HEK293 (cell line): ENCODE data around the gene PRUNE1.

Experiments used
- ATF2 ChIP-seq: fragments of 450-650 bp; formaldehyde crosslinking; IDR thresholded peaks from 2 replicates; pipeline ENCODE4 v1.5.1; 2016; ENCODE audit warnings: missing biosample characterization, missing genetic modification characterization, low read depth
- EGR2 ChIP-seq: fragments of 450-650 bp; formaldehyde crosslinking; IDR thresholded peaks from 2 replicates; pipeline ENCODE4 v1.5.1; 2016; ENCODE audit warnings: low read depth, missing biosample characterization, missing genetic modification characterization
- HOXA7 ChIP-seq: sonication (generic); formaldehyde crosslinking; IDR thresholded peaks from 2 replicates; pipeline ENCODE4 v1.8.1; 2022; ENCODE audit warnings: missing genetic modification reagents, borderline replicate concordance
- KLF16 ChIP-seq: fragments of 450-650 bp; formaldehyde crosslinking; IDR thresholded peaks from 2 replicates; pipeline ENCODE4 v1.5.1; 2017; ENCODE audit warnings: missing biosample characterization, missing genetic modification characterization
- KLF8 ChIP-seq: fragments of 450-650 bp; formaldehyde crosslinking; IDR thresholded peaks from 2 replicates; pipeline ENCODE4 v1.5.1; 2016; ENCODE audit warnings: missing biosample characterization, missing genetic modification characterization
- KLF9 ChIP-seq: fragments of 450-650 bp; formaldehyde crosslinking; IDR thresholded peaks from 2 replicates; pipeline ENCODE4 v1.5.1; 2016; ENCODE audit warnings: missing biosample characterization, missing genetic modification characterization, low read depth
- PATZ1 ChIP-seq: fragments of 450-650 bp; formaldehyde crosslinking; IDR thresholded peaks from 2 replicates; pipeline ENCODE4 v1.5.1; 2016; ENCODE audit warnings: missing biosample characterization, missing genetic modification characterization
- SP3 ChIP-seq: fragments of 450-650 bp; formaldehyde crosslinking; IDR thresholded peaks from 2 replicates; pipeline ENCODE4 v1.5.1; 2016; ENCODE audit warnings: missing biosample characterization, missing genetic modification characterization
- ZBTB11 ChIP-seq: fragments of 450-650 bp; formaldehyde crosslinking; conservative IDR thresholded peaks from 2 replicates; pipeline ENCODE4 v1.5.1; 2016; ENCODE audit warnings: low read depth, missing biosample characterization, missing genetic modification characterization
- ZBTB17 ChIP-seq: fragments of 450-650 bp; formaldehyde crosslinking; IDR thresholded peaks from 2 replicates; pipeline ENCODE4 v1.5.1; 2016; ENCODE audit warnings: missing biosample characterization, missing genetic modification characterization
- ZBTB21 ChIP-seq: fragments of 450-650 bp; formaldehyde crosslinking; IDR thresholded peaks from 2 replicates; pipeline ENCODE4 v1.5.1; 2017; ENCODE audit warnings: missing biosample characterization, missing genetic modification characterization
- ZBTB8A ChIP-seq: fragments of 450-650 bp; formaldehyde crosslinking; IDR thresholded peaks from 2 replicates; pipeline ENCODE4 v1.5.1; 2016; ENCODE audit warnings: missing biosample characterization, missing genetic modification characterization
- ZNF140 ChIP-seq: fragments of 450-650 bp; formaldehyde crosslinking; IDR thresholded peaks from 2 replicates; pipeline ENCODE4 v1.5.1; 2016; ENCODE audit warnings: missing biosample characterization, missing genetic modification characterization
- ZNF174 ChIP-seq: fragments of 450-650 bp; formaldehyde crosslinking; IDR thresholded peaks from 2 replicates; pipeline ENCODE4 v1.5.0; 2017; ENCODE audit warnings: missing biosample characterization, mild to moderate bottlenecking, missing genetic modification characterization
- ZNF2 ChIP-seq: fragments of 450-650 bp; formaldehyde crosslinking; IDR thresholded peaks from 2 replicates; pipeline ENCODE4 v1.5.1; 2016; ENCODE audit warnings: missing biosample characterization, missing genetic modification characterization
- ZNF23 ChIP-seq: fragments of 450-650 bp; formaldehyde crosslinking; IDR thresholded peaks from 2 replicates; pipeline ENCODE4 v1.5.1; 2016; ENCODE audit warnings: missing biosample characterization, missing genetic modification characterization, borderline replicate concordance
- ZNF350 ChIP-seq: fragments of 450-650 bp; formaldehyde crosslinking; IDR thresholded peaks from 2 replicates; pipeline ENCODE4 v1.5.0; 2017; ENCODE audit warnings: missing biosample characterization, mild to moderate bottlenecking, missing genetic modification characterization
- ZNF354C ChIP-seq: fragments of 450-650 bp; formaldehyde crosslinking; IDR thresholded peaks from 2 replicates; pipeline ENCODE4 v1.5.1; 2016; ENCODE audit warnings: missing biosample characterization, missing genetic modification characterization, low read depth, borderline replicate concordance
- ZNF416 ChIP-seq: fragments of 450-650 bp; formaldehyde crosslinking; IDR thresholded peaks from 2 replicates; pipeline ENCODE4 v1.5.1; 2016; ENCODE audit warnings: missing biosample characterization, missing genetic modification characterization
- ZNF423 ChIP-seq: fragments of 450-650 bp; formaldehyde crosslinking; IDR thresholded peaks from 2 replicates; pipeline ENCODE4 v1.5.1; 2016; ENCODE audit warnings: missing biosample characterization, missing genetic modification characterization
- ZNF426 ChIP-seq: fragments of 450-650 bp; formaldehyde crosslinking; IDR thresholded peaks from 2 replicates; pipeline ENCODE4 v1.5.1; 2017; ENCODE audit warnings: missing biosample characterization, missing genetic modification characterization, mild to moderate bottlenecking, inconsistent platforms, moderate library complexity
- ZNF473 ChIP-seq: fragments of 450-650 bp; formaldehyde crosslinking; IDR thresholded peaks from 2 replicates; pipeline ENCODE4 v1.5.1; 2017; ENCODE audit warnings: missing biosample characterization, missing genetic modification characterization
- ZNF626 ChIP-seq: fragments of 450-650 bp; sonication (Bioruptor Pico); formaldehyde crosslinking; IDR thresholded peaks from 2 replicates; pipeline ENCODE4 v1.5.1; 2018; ENCODE audit warnings: missing biosample characterization, missing genetic modification characterization, inconsistent platforms
- ZNF664 ChIP-seq: fragments of 450-650 bp; formaldehyde crosslinking; IDR thresholded peaks from 2 replicates; pipeline ENCODE4 v1.5.1; 2016; ENCODE audit warnings: missing biosample characterization, missing genetic modification characterization
- ZNF776 ChIP-seq: fragments of 450-650 bp; formaldehyde crosslinking; IDR thresholded peaks from 2 replicates; pipeline ENCODE4 v1.5.0; 2017; ENCODE audit warnings: missing biosample characterization, missing genetic modification characterization, borderline replicate concordance
- ZNF791 ChIP-seq: fragments of 450-650 bp; formaldehyde crosslinking; IDR thresholded peaks from 2 replicates; pipeline ENCODE4 v1.5.1; 2016; ENCODE audit warnings: missing biosample characterization, missing genetic modification characterization
- ZSCAN23 ChIP-seq: fragments of 450-650 bp; formaldehyde crosslinking; IDR thresholded peaks from 2 replicates; pipeline ENCODE4 v1.5.1; 2016; ENCODE audit warnings: missing biosample characterization, missing genetic modification characterization
- TF ChIP-seq, protein P1 (sequence below): fragments of 450-650 bp; IDR thresholded peaks from 2 replicates; pipeline ENCODE4 v1.5.1; 2018; ENCODE audit warnings: missing biosample characterization, missing genetic modification characterization
- TF ChIP-seq, protein P2 (sequence below): fragments of 450-650 bp; formaldehyde crosslinking; IDR thresholded peaks from 2 replicates; pipeline ENCODE4 v1.5.1; 2016; ENCODE audit warnings: missing biosample characterization, missing genetic modification characterization, borderline replicate concordance

Gene PRUNE1

GRCh38 chr1:150974580-150975478 is 33.4 kb upstream of the PRUNE1 start, which contains the start of gene CERS2 (continued):
- TF ChIP-seq EGR2 (no peak), ZNF416 (tag by site-specific recombination) (no peak), KLF9 (tag by site-specific recombination) (peak; percentile 77), ZBTB21 (tag by site-specific recombination) (no peak), ZNF776 (tag by site-specific recombination) (no peak), PATZ1 (tag by site-specific recombination) (peak; percentile 51; the same call in 1 of the 2 replicates), ZSCAN23 (tag by site-specific recombination) (no peak), KLF8 (tag by site-specific recombination) (peak; percentile 51; the same call in 1 of the 2 replicates), SP3 (peak; percentile 35), ZBTB11 (tag by site-specific recombination) (no peak), HOXA7 (CRISPR knock-in tag) (no peak), ZBTB17 (tag by site-specific recombination) (peak; percentile 79), ZBTB8A (tag by site-specific recombination) (peak; percentile 87), KLF16 (tag by site-specific recombination) (no peak), ZNF423 (tag by site-specific recombination) (no peak), ZNF2 (no peak), ZNF23 (no peak), ZNF350 (no peak), ZNF626 (tag by site-specific recombination) (no peak), ZNF791 (tag by site-specific recombination) (no peak), ZNF473 (tag by site-specific recombination) (no peak), ZNF664 (tag by site-specific recombination) (no peak), ZNF140 (tag by site-specific recombination) (no peak), ZNF174 (tag by site-specific recombination) (no peak), ATF2 (tag by site-specific recombination) (no peak), ZNF426 (tag by site-specific recombination) (no peak), ZNF354C (tag by site-specific recombination) (no peak)
- TF ChIP-seq, protein P1, sequence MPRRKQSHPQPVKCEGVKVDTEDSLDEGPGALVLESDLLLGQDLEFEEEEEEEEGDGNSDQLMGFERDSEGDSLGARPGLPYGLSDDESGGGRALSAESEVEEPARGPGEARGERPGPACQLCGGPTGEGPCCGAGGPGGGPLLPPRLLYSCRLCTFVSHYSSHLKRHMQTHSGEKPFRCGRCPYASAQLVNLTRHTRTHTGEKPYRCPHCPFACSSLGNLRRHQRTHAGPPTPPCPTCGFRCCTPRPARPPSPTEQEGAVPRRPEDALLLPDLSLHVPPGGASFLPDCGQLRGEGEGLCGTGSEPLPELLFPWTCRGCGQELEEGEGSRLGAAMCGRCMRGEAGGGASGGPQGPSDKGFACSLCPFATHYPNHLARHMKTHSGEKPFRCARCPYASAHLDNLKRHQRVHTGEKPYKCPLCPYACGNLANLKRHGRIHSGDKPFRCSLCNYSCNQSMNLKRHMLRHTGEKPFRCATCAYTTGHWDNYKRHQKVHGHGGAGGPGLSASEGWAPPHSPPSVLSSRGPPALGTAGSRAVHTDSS (tag by site-specific recombination), result no peak
- TF ChIP-seq, protein P2, sequence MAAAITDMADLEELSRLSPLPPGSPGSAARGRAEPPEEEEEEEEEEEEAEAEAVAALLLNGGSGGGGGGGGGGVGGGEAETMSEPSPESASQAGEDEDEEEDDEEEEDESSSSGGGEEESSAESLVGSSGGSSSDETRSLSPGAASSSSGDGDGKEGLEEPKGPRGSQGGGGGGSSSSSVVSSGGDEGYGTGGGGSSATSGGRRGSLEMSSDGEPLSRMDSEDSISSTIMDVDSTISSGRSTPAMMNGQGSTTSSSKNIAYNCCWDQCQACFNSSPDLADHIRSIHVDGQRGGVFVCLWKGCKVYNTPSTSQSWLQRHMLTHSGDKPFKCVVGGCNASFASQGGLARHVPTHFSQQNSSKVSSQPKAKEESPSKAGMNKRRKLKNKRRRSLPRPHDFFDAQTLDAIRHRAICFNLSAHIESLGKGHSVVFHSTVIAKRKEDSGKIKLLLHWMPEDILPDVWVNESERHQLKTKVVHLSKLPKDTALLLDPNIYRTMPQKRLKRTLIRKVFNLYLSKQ (tag by site-specific recombination), result no peak
